IgD-negative memory B cell (primary cell): ENCODE results near the gene PSEN2. TPM values are rescaled to one million over a fixed set of nuclear protein-coding genes. Genes with fewer than 3 reads are reported as not detected.
"Not testable (repeated sequence)": the region's sequence is repeated elsewhere in the genome, so short reads cannot be mapped to it uniquely, and the experiment has no call there.

Experiments
- H3K27ac Mint-ChIP-seq, 3 donors: one replicate each; pipeline ENCODE4 v1.8.0; 2020 to 2022; ENCODE audit warnings: mild to moderate bottlenecking in 3 of 3, mixed read lengths in 3 of 3, moderate library complexity in 1 of 3
- H3K27me3 Mint-ChIP-seq: one replicate; pipeline ENCODE4 v1.8.0; 2021; ENCODE audit warnings: mixed read lengths
- H3K36me3 Mint-ChIP-seq: one replicate; pipeline ENCODE4 v1.8.0; 2020; ENCODE audit warnings: mild to moderate bottlenecking, mixed read lengths
- H3K4me1 Mint-ChIP-seq, 3 donors: one replicate each; pipeline ENCODE4 v1.8.0; 2020 to 2022; ENCODE audit warnings: mixed read lengths in 3 of 3, mild to moderate bottlenecking in 1 of 3
- H3K4me3 Mint-ChIP-seq, 4 donors: one replicate each; pipeline ENCODE4 v1.8.0; 2020 to 2022; ENCODE audit warnings: mild to moderate bottlenecking in 4 of 4, mixed read lengths in 4 of 4, moderate library complexity in 3 of 4
- H3K9me3 Mint-ChIP-seq, 3 donors: one replicate each; pipeline ENCODE4 v1.8.0; 2020 to 2021; ENCODE audit warnings: mixed read lengths in 3 of 3, mild to moderate bottlenecking in 1 of 3
- polyA plus RNA-seq: library from polyadenylated mRNA; unstranded; fragments of 300-500 nt; fragmentation: Illumina TruSeq; gene quantifications from one replicate; pipeline ENCODE4 v1.2.3, GENCODE V29; 2021

Gene PSEN2
- polyA plus RNA-seq = 16.1 TPM

GRCh38 chr1:226870401-226871279, at the start of gene PSEN2:
Gene PSEN2, plus strand, starts transcription at chr1:226870616. Its CDS starts 11,292 bp downstream, at chr1:226881908.
- Mint-ChIP-seq H3K27ac (peak within 1 kb of the TSS; percentile 61 to 95 (median 81)), H3K4me3 (peak within 1 kb of the TSS; percentile 82 to 92 (median 88)), H3K4me1 (peaks cover 9 to 21% (median 13%) of the 10 kb centered on the region in 3 donors), H3K27me3 (peaks cover 2% of the 10 kb centered on the region), H3K36me3 (no peaks in the 10 kb centered on the region), H3K9me3 (no peaks in the 10 kb centered on the region)

GRCh38 chr1:226820941-226821718, 49.3 kb upstream of the PSEN2 start:
- Mint-ChIP-seq H3K27me3 (peaks cover 6% of the 10 kb centered on the region), H3K9me3 (no peaks in the 10 kb centered on the region), H3K27ac (no peak overlapping the region), H3K4me1 (peaks cover 13 to 22% (median 15%) of the 10 kb centered on the region in 3 donors), H3K36me3 (peaks cover 2% of the 10 kb centered on the region), H3K4me3 (no peak overlapping the region)

- no peak overlapping the region for H3K27ac Mint-ChIP-seq
- H3K27me3 Mint-ChIP-seq = peaks cover 6% of the 10 kb centered on the region
Observed at GRCh38 chr1:226821719-226822085, 48.7 kb upstream of the PSEN2 start.

GRCh38 chr1:226823643-226824042, 46.8 kb upstream of the PSEN2 start:
- H3K36me3 Mint-ChIP-seq = peaks cover 2% of the 10 kb centered on the region
- H3K9me3 Mint-ChIP-seq = no peaks in the 10 kb centered on the region
- H3K27me3 Mint-ChIP-seq = peaks cover 2% of the 10 kb centered on the region
- H3K4me3 Mint-ChIP-seq = no peak overlapping the region
- peak overlapping the region in 1 of 3 donors; percentile 4 for H3K27ac Mint-ChIP-seq
- H3K4me1 Mint-ChIP-seq = peaks cover 15 to 31% (median 22%) of the 10 kb centered on the region in 3 donors

More at GRCh38 chr1:226821719-226822085, 48.7 kb upstream of the PSEN2 start:
- Mint-ChIP-seq H3K36me3 (peaks cover 2% of the 10 kb centered on the region), H3K9me3 (no peaks in the 10 kb centered on the region), H3K4me3 (no peak overlapping the region), H3K4me1 (peaks cover 13 to 22% (median 15%) of the 10 kb centered on the region in 3 donors)

- peaks cover 2% of the 10 kb centered on the region for H3K36me3 Mint-ChIP-seq
- H3K27ac Mint-ChIP-seq = no peak overlapping the region
- peak overlapping the region in 1 of 4 donors; percentile 11 for H3K4me3 Mint-ChIP-seq
- peaks cover 15 to 31% (median 22%) of the 10 kb centered on the region in 3 donors for H3K4me1 Mint-ChIP-seq
- H3K27me3 Mint-ChIP-seq = peaks cover 2% of the 10 kb centered on the region
- no peaks in the 10 kb centered on the region for H3K9me3 Mint-ChIP-seq
Observed at GRCh38 chr1:226825037-226825745, 45.2 kb upstream of the PSEN2 start.

- no peak overlapping the region for H3K27ac Mint-ChIP-seq
- H3K27me3 Mint-ChIP-seq = peaks cover 2% of the 10 kb centered on the region
- peak overlapping the region in 1 of 4 donors; percentile 11 for H3K4me3 Mint-ChIP-seq
- no peaks in the 10 kb centered on the region for H3K9me3 Mint-ChIP-seq
- peaks cover 2% of the 10 kb centered on the region for H3K36me3 Mint-ChIP-seq
- H3K4me1 Mint-ChIP-seq = peaks cover 15 to 31% (median 22%) of the 10 kb centered on the region in 3 donors
Observed at GRCh38 chr1:226825746-226826100, 44.7 kb upstream of the PSEN2 start.

- H3K4me3 Mint-ChIP-seq = peak overlapping the region in 1 of 4 donors; percentile 20
- peak overlapping the region in 2 of 3 donors; percentile 45 to 51 for H3K27ac Mint-ChIP-seq
- peaks cover 15 to 31% (median 22%) of the 10 kb centered on the region in 3 donors for H3K4me1 Mint-ChIP-seq
- no peaks in the 10 kb centered on the region for H3K9me3 Mint-ChIP-seq
- peaks cover 2% of the 10 kb centered on the region for H3K27me3 Mint-ChIP-seq
- peaks cover 2% of the 10 kb centered on the region for H3K36me3 Mint-ChIP-seq
Observed at GRCh38 chr1:226826479-226827261, 43.7 kb upstream of the PSEN2 start.

- Mint-ChIP-seq H3K4me1 (peaks cover 15 to 31% (median 22%) of the 10 kb centered on the region in 3 donors), H3K4me3 (peak overlapping the region in 2 of 4 donors; percentile 51 to 72), H3K27me3 (peaks cover 2% of the 10 kb centered on the region)
Observed at GRCh38 chr1:226827458-226827857, 43.0 kb upstream of the PSEN2 start.

GRCh38 chr1:226827968-226828513, 42.4 kb upstream of the PSEN2 start:
- Mint-ChIP-seq H3K27ac (no peak overlapping the region), H3K36me3 (peaks cover 2% of the 10 kb centered on the region), H3K4me1 (peaks cover 15 to 31% (median 22%) of the 10 kb centered on the region in 3 donors), H3K27me3 (peaks cover 2% of the 10 kb centered on the region), H3K4me3 (peak overlapping the region; percentile 41 to 90 (median 56)), H3K9me3 (no peaks in the 10 kb centered on the region)

More at GRCh38 chr1:226827458-226827857, 43.0 kb upstream of the PSEN2 start:
- peaks cover 2% of the 10 kb centered on the region for H3K36me3 Mint-ChIP-seq
- H3K9me3 Mint-ChIP-seq = no peaks in the 10 kb centered on the region
- peak overlapping the region in 1 of 3 donors; percentile 45 for H3K27ac Mint-ChIP-seq

GRCh38 chr1:226829105-226829504, 41.3 kb upstream of the PSEN2 start:
- peak overlapping the region in 1 of 3 donors; percentile 64 for H3K27ac Mint-ChIP-seq
- H3K36me3 Mint-ChIP-seq = no peaks in the 10 kb centered on the region
- peaks cover 14 to 26% (median 18%) of the 10 kb centered on the region in 3 donors for H3K4me1 Mint-ChIP-seq
- H3K4me3 Mint-ChIP-seq = peak overlapping the region in 1 of 4 donors; percentile 32
- no peaks in the 10 kb centered on the region for H3K27me3 Mint-ChIP-seq
- peaks cover 0 to 8% (median 1%) of the 10 kb centered on the region in 3 donors for H3K9me3 Mint-ChIP-seq

- H3K27ac Mint-ChIP-seq = no peak overlapping the region
- H3K4me3 Mint-ChIP-seq = no peak overlapping the region
- H3K4me1 Mint-ChIP-seq = peaks cover 0 to 8% (median 7%) of the 10 kb centered on the region in 3 donors
- no peaks in the 10 kb centered on the region for H3K36me3 Mint-ChIP-seq
- no peaks in the 10 kb centered on the region for H3K27me3 Mint-ChIP-seq
- peaks cover 3 to 16% (median 6%) of the 10 kb centered on the region in 3 donors for H3K9me3 Mint-ChIP-seq
Observed at GRCh38 chr1:226831953-226832352, 38.5 kb upstream of the PSEN2 start.

GRCh38 chr1:226832613-226833012, 37.8 kb upstream of the PSEN2 start:
- no peaks in the 10 kb centered on the region for H3K36me3 Mint-ChIP-seq
- H3K9me3 Mint-ChIP-seq = peaks cover 3 to 16% (median 6%) of the 10 kb centered on the region in 3 donors
- no peak overlapping the region for H3K27ac Mint-ChIP-seq
- peaks cover 0 to 5% (median 5%) of the 10 kb centered on the region in 3 donors for H3K4me1 Mint-ChIP-seq
- no peaks in the 10 kb centered on the region for H3K27me3 Mint-ChIP-seq
- H3K4me3 Mint-ChIP-seq = no peak overlapping the region

GRCh38 chr1:226834179-226834578, 36.2 kb upstream of the PSEN2 start:
- not testable (repeated sequence) for H3K27me3 Mint-ChIP-seq, H3K4me3 Mint-ChIP-seq, H3K4me1 Mint-ChIP-seq, H3K36me3 Mint-ChIP-seq
- peaks cover 3 to 16% (median 6%) of the 10 kb centered on the region in 3 donors for H3K9me3 Mint-ChIP-seq
- peak overlapping the region in 1 of 3 donors; percentile 33 for H3K27ac Mint-ChIP-seq
